CD4-positive, CD25-positive, alpha-beta regulatory T cell (primary cell): ENCODE results near the gene LRRC57. TPM values are rescaled to one million over a fixed set of nuclear protein-coding genes. Genes with fewer than 3 reads are reported as not detected.

Source experiments
- ATAC-seq, 2 donors: fragments of 150-1000 bp; cut with Tn5 transposase; one replicate each; pipeline ENCODE4 v1.10.0; 2021; ENCODE audit warnings: low read depth in 2 of 2, moderate number of reproducible peaks in 2 of 2, moderate library complexity in 1 of 2
- DNase-seq, 3 donors: peaks; one replicate each; pipeline versions ENCODE4 v3.0.0 to v3.0.0-alpha.2; 2012 to 2022; ENCODE audit warnings: mixed read lengths in 1 of 3
- H3K27ac ChIP-seq: one replicate; pipeline ENCODE4 v1.7.0; 2013; ENCODE audit warnings: mild to moderate bottlenecking, low read length; ENCODE audit not compliant: insufficient read depth, poor library complexity, severe bottlenecking
- H3K27me3 ChIP-seq: one replicate; pipeline ENCODE4 v1.7.0; 2013; ENCODE audit warnings: low read length; ENCODE audit not compliant: control insufficient read depth, insufficient read depth
- H3K36me3 ChIP-seq: one replicate; pipeline ENCODE4 v1.7.0; 2013; ENCODE audit warnings: mild to moderate bottlenecking, low read length, moderate library complexity; ENCODE audit not compliant: control insufficient read depth, insufficient read depth
- H3K4me1 ChIP-seq: 2 replicates; pipeline ENCODE4 v1.7.0; 2013; ENCODE audit warnings: mild to moderate bottlenecking, low read length; ENCODE audit not compliant: insufficient read depth, control insufficient read depth, poor library complexity, severe bottlenecking
- H3K4me3 ChIP-seq: one replicate; pipeline ENCODE4 v1.7.0; 2013; ENCODE audit warnings: low read depth, mild to moderate bottlenecking, low read length, moderate library complexity
- H3K9me3 ChIP-seq, 2 experiments: 1 replicate in 1 of 2; 2 replicates in 1 of 2; pipeline ENCODE4 v1.7.0; 2013; ENCODE audit warnings: low read length in 2 of 2, mild to moderate bottlenecking in 1 of 2, moderate library complexity in 1 of 2; ENCODE audit not compliant: control insufficient read depth in 2 of 2
- H3K27ac Mint-ChIP-seq, 3 donors: one replicate each; pipeline ENCODE4 v1.8.0; 2020 to 2022; ENCODE audit warnings: mild to moderate bottlenecking in 3 of 3, mixed read lengths in 3 of 3, moderate library complexity in 2 of 3
- H3K27me3 Mint-ChIP-seq: one replicate; pipeline ENCODE4 v1.8.0; 2022; ENCODE audit warnings: mild to moderate bottlenecking, mixed read lengths
- H3K36me3 Mint-ChIP-seq: one replicate; pipeline ENCODE4 v1.8.0; 2020; ENCODE audit warnings: mixed read lengths
- H3K4me1 Mint-ChIP-seq, 4 donors: one replicate each; pipeline ENCODE4 v1.8.0; 2020 to 2022; ENCODE audit warnings: mixed read lengths in 4 of 4, mild to moderate bottlenecking in 1 of 4
- H3K4me3 Mint-ChIP-seq, 4 donors: one replicate each; pipeline ENCODE4 v1.8.0; 2020 to 2022; ENCODE audit warnings: mild to moderate bottlenecking in 4 of 4, mixed read lengths in 4 of 4, moderate library complexity in 3 of 4
- H3K9me3 Mint-ChIP-seq, 7 donors: one replicate each; pipeline ENCODE4 v1.8.0; 2020 to 2022; ENCODE audit warnings: mixed read lengths in 7 of 7, mild to moderate bottlenecking in 3 of 7, moderate library complexity in 2 of 7
- polyA plus RNA-seq, 4 donors: library from polyadenylated mRNA; unstranded; fragments of 300-500 nt; fragmentation: Illumina TruSeq; gene quantifications; one replicate each; pipeline ENCODE4 v1.2.3, GENCODE V29; 2021
- total RNA-seq: library from RNA; stranded (reverse); gene quantifications from one replicate; pipeline ENCODE4 v1.2.3, GENCODE V29; 2022

LRRC57 gene
- total and polyA plus RNA-seq, 5 donors from 2014 or later = 5.8 to 36.0 (median 7.4) TPM

DNA sequence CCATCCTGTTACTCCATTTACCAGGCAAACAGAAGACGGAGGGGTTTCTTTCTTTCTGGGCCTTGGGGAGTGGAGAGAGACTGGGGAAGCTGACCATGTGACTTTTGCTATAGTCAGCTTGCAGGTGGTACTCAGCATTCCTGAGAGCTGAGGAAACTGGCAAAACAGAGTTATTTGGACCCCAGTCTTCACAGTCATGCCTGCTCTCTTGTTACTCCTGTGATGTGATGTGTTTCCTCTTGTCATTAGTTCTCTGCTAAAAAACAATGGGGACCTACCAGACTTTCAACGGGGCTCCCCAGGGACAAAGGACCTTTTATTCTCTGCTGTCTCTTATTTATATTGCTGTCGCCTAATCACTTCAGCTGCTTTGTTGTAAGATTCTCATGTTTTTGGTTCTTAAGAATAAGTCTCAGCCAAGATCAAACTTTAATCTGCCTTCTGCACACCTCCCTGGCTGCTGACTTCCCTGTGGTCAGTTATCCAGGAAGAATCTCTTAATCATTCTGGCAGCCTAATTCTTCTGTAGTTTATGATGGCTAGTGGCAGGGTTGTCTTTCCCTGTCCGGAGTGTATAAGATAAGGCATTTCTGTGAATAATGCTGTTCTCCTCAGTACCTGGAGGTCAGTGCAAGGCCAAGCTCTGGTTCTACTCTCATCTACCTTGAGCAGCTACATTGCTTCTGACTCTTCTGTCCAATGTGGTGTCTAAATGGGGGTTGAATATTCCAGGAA lies 35.6 kb upstream of the LRRC57 start:
- H3K4me1 Mint-ChIP-seq = peaks cover 20 to 42% (median 23%) of the 10 kb centered on the region in 4 donors
- H3K9me3 ChIP-seq = no peaks in the 10 kb centered on the region
- H3K36me3 ChIP-seq = no peaks in the 10 kb centered on the region
- H3K9me3 Mint-ChIP-seq = no peaks in the 10 kb centered on the region
- H3K4me3 ChIP-seq = no peak overlapping the region
- peaks cover 8% of the 10 kb centered on the region for H3K4me1 ChIP-seq
- no peak for DNase-seq
- H3K27me3 Mint-ChIP-seq = peaks cover 9% of the 10 kb centered on the region
- no peak for ATAC-seq
- H3K36me3 Mint-ChIP-seq = peaks cover 16% of the 10 kb centered on the region
- no peaks in the 10 kb centered on the region for H3K27me3 ChIP-seq
- peak overlapping the region in 1 of 4 donors; percentile 39 for H3K4me3 Mint-ChIP-seq
- no peak overlapping the region for H3K27ac Mint-ChIP-seq
- no peak overlapping the region for H3K27ac ChIP-seq

DNA sequence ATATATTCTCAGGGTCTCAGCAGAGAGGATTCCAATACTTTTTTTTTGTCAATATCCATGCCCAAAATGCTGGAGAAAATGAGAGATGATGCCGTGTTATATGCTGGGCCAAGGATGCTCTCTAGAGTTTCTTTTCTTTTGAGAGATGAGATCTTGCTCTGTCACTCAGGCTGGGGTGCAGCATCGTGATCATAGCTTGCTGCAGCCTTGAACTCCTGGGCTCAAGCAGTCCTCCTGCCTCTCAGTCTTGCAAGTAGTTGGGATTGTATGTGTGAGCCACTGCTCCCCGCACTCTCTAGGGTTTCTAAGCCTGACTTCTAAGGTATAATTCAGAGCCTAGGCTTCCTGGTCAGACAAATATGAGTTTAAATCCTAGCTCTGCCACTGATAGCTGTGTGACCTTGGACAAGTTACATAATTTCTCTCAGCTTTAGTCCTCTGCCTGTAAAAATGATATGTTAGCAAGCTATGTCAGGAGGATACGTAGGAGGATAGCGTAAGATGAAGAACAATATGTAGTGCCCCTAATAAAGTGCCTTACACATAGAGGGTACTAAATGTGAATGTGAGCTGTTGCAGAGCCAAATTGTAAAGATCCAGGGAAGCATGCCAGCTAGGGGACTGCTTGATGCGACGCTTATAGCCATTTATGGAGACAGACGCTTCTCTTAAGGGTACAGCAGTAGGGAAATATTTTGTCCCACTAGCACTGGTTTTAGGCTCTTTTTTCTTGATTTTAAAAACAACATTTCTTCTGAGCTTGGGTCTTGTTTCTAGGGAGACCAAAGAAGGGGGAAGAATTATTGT lies 34.2 kb upstream of the LRRC57 start:
- H3K27me3 Mint-ChIP-seq = peaks cover 18% of the 10 kb centered on the region
- no peak for ATAC-seq
- Histone ChIP-seq H3K4me1 (peaks cover 8% of the 10 kb centered on the region), H3K36me3 (no peaks in the 10 kb centered on the region), H3K27me3 (no peaks in the 10 kb centered on the region), H3K4me3 (no peak overlapping the region), H3K9me3 (no peaks in the 10 kb centered on the region), H3K27ac (no peak overlapping the region)
- peaks cover 10% of the 10 kb centered on the region for H3K36me3 Mint-ChIP-seq
- no peaks in the 10 kb centered on the region for H3K9me3 Mint-ChIP-seq
- DNase-seq = no peak
- peak overlapping the region in 2 of 4 donors; percentile 61 to 93 for H3K4me3 Mint-ChIP-seq
- H3K4me1 Mint-ChIP-seq = peaks cover 20 to 47% (median 24%) of the 10 kb centered on the region in 4 donors
- peak overlapping the region in 2 of 3 donors; percentile 9 to 95 for H3K27ac Mint-ChIP-seq

DNA sequence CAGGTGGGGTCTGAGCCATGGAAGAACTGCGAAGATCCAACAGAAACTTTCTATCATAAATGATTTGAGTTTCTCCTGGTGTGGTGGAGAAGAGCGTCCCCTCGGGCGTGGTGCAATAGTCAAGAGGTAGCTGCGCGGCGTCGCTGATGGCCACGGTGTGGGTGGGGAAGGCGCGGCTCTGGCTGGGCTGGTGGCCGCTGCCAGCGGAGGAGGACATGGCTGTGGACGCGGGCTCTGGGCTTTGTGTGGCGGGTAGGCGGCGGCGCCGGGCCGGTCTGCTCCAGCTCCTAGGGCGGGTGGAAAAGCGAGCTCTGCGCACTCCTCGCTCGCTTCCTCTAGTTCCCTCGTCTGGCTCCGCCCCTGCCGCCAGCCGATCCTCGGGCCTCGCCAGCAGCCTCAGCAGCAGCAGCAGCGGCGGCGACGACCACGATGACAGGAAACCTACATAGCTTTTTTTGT lies 32.7 kb upstream of the LRRC57 start:
- no peaks in the 10 kb centered on the region for H3K9me3 ChIP-seq
- Mint-ChIP-seq H3K9me3 (no peaks in the 10 kb centered on the region), H3K27me3 (peaks cover 22% of the 10 kb centered on the region), H3K4me3 (peak overlapping the region; percentile 93 to 96 (median 94)), H3K36me3 (peaks cover 9% of the 10 kb centered on the region), H3K4me1 (peaks cover 21 to 56% (median 27%) of the 10 kb centered on the region in 4 donors), H3K27ac (peak overlapping the region; percentile 88 to 95 (median 94))
- ATAC-seq (peak; percentile 96 to 98), DNase-seq (peak; percentile 69 to 91 (median 77))
- peak overlapping the region; percentile 68 for H3K27ac ChIP-seq
- peaks cover 11% of the 10 kb centered on the region for H3K4me1 ChIP-seq
- H3K36me3 ChIP-seq = no peaks in the 10 kb centered on the region
- H3K27me3 ChIP-seq = no peaks in the 10 kb centered on the region
- H3K4me3 ChIP-seq = peak overlapping the region; percentile 77

DNA sequence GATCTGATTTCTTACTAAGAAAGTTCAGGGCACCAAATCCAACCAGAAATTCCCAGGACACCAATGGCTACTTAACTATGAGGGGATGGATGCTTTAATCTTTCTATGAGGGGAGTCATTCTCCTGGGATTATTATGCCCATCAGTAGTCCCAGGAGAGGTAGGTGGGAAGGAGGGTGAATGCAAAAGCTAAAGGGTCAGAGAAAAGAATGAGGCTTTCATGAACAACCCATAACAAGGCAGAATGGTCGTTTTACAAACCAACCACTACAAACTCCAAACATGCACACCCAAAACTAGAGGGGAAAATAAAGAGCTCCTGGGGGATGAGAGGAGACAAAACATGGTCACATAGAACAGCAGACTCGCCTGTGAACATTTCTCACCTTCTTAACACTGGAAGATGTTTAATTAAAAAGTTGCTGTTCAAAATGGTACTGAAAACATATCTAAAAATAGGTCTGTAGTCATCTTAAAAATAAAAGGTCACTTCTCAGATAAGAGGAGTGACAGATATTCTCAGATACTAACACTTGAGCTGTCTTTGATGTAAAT lies 30.5 kb upstream of the LRRC57 start:
- no peak for DNase-seq
- H3K4me1 ChIP-seq = peaks cover 22% of the 10 kb centered on the region
- no peaks in the 10 kb centered on the region for H3K9me3 Mint-ChIP-seq
- H3K27me3 Mint-ChIP-seq = peaks cover 28% of the 10 kb centered on the region
- H3K36me3 Mint-ChIP-seq = no peaks in the 10 kb centered on the region
- H3K4me3 Mint-ChIP-seq = peak overlapping the region in 3 of 4 donors; percentile 66 to 93 (median 88)
- no peak overlapping the region for H3K27ac ChIP-seq
- no peak for ATAC-seq
- no peaks in the 10 kb centered on the region for H3K36me3 ChIP-seq
- no peaks in the 10 kb centered on the region for H3K27me3 ChIP-seq
- H3K4me1 Mint-ChIP-seq = peaks cover 21 to 63% (median 32%) of the 10 kb centered on the region in 4 donors
- no peaks in the 10 kb centered on the region for H3K9me3 ChIP-seq
- H3K27ac Mint-ChIP-seq = peak overlapping the region in 1 of 3 donors; percentile 19
- H3K4me3 ChIP-seq = no peak overlapping the region

DNA sequence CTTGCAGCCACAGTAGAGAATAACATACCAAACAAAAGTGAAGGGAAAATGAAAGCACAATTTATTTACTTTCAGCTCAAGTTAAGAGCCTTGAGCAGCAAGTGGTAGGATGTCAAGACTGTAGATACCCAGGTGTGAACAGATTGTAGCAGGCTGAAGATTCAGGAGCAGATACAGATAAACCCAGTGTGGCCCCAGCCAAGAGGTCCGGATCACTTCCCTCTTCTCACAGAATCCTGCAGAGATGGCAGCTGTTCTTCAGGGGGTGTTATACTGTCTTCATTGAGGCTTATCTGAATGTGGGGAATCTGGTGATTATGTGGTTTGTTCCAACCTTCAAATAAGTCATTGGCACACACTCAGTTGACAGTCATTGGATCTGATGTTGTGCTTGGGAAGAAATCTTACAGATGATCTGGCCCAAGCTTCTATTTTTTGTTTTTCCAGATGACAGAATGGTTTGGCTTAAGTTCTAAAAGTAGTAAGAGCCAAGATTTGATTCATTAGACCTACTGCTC lies 29.0 kb upstream of the LRRC57 start:
- H3K36me3 Mint-ChIP-seq = no peaks in the 10 kb centered on the region
- DNase-seq (peak in 1 of 3 donors; percentile 41), ATAC-seq (no peak)
- H3K36me3 ChIP-seq = no peaks in the 10 kb centered on the region
- H3K4me3 ChIP-seq = no peak overlapping the region
- peaks cover 21 to 59% (median 30%) of the 10 kb centered on the region in 4 donors for H3K4me1 Mint-ChIP-seq
- H3K27ac ChIP-seq = no peak overlapping the region
- H3K4me1 ChIP-seq = peaks cover 22% of the 10 kb centered on the region
- H3K27me3 Mint-ChIP-seq = peaks cover 21% of the 10 kb centered on the region
- H3K27me3 ChIP-seq = no peaks in the 10 kb centered on the region
- H3K4me3 Mint-ChIP-seq = peak overlapping the region in 3 of 4 donors; percentile 38 to 88 (median 79)
- no peak overlapping the region for H3K27ac Mint-ChIP-seq
- no peaks in the 10 kb centered on the region for H3K9me3 ChIP-seq
- no peaks in the 10 kb centered on the region for H3K9me3 Mint-ChIP-seq

DNA sequence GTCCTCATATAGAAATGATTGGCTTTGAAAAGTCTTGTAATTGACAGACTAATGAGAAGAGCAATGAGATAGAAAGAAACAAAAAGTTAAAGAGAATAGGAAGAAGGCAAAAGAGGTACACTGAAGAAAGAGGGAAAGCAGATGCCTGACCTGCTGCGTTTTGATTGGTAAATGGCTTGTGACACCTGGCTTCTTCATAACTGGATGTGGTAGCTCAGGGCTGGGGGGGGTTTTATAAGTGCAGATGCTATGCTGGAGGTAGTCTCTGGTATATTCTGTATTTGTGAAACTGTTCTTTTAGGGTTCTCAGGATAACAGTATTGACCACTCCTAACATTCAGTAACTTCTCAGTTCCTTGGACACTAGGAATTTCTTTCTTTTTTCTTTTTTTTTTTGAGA lies 28.2 kb upstream of the LRRC57 start:
- Histone ChIP-seq H3K27ac (no peak overlapping the region), H3K27me3 (no peaks in the 10 kb centered on the region), H3K9me3 (no peaks in the 10 kb centered on the region), H3K4me1 (peaks cover 17% of the 10 kb centered on the region), H3K4me3 (peak overlapping the region; percentile 72), H3K36me3 (no peaks in the 10 kb centered on the region)
- Mint-ChIP-seq H3K4me1 (peaks cover 20 to 51% (median 26%) of the 10 kb centered on the region in 4 donors), H3K4me3 (peak overlapping the region; percentile 84 to 96 (median 92)), H3K27ac (peak overlapping the region in 1 of 3 donors; percentile 23), H3K36me3 (no peaks in the 10 kb centered on the region), H3K27me3 (peaks cover 21% of the 10 kb centered on the region), H3K9me3 (no peaks in the 10 kb centered on the region)
- peak in 1 of 3 donors; percentile 37 for DNase-seq
- ATAC-seq = no peak

DNA sequence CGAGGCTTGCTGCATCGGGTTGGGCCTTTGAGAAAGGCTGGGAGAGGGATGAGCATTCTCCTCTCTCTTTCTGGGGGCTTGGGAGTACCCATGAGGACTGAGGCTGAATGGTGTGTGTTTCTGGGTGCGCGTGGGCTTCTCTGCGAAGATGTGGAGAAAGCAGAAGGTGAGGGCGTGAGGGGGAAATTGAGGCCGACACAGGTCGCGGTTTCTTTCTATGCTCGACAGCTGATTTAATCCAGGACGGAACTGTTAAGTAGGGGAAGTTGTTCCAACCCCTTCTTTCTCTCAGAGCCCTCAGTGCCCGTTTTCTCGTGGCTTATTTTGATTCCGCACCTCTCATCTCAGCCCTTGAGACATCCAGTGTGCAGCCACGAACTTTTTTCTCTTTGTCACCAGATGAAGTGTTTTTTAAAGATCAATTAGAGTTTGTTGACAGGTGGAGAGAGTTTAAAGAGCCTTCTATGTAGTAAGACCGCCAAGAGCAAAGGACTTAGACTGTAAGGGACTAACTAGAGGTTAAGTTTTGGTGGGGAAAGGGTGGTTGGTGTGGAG lies 27.5 kb upstream of the LRRC57 start:
- H3K36me3 Mint-ChIP-seq = no peaks in the 10 kb centered on the region
- Histone ChIP-seq H3K27me3 (no peaks in the 10 kb centered on the region), H3K4me1 (peaks cover 14% of the 10 kb centered on the region), H3K36me3 (no peaks in the 10 kb centered on the region), H3K27ac (no peak overlapping the region), H3K9me3 (no peaks in the 10 kb centered on the region), H3K4me3 (peak overlapping the region; percentile 72)
- DNase-seq = no peak
- no peak for ATAC-seq
- peaks cover 21% of the 10 kb centered on the region for H3K27me3 Mint-ChIP-seq
- H3K4me1 Mint-ChIP-seq = peaks cover 13 to 44% (median 21%) of the 10 kb centered on the region in 4 donors
- H3K9me3 Mint-ChIP-seq = no peaks in the 10 kb centered on the region
- peak overlapping the region; percentile 84 to 96 (median 92) for H3K4me3 Mint-ChIP-seq
- H3K27ac Mint-ChIP-seq = peak overlapping the region in 2 of 3 donors; percentile 65 to 92
